HG03571 (cell line): ENCODE measurements around the gene ULBP1.
"Not testable (repeated sequence)": the region's sequence is repeated elsewhere in the genome, so short reads cannot be mapped to it uniquely, and the experiment has no call there.

Experiments
- ATAC-seq: cut with Tn5 transposase; IDR thresholded peaks from one replicate; pipeline ENCODE4 v1.9.1; 2021; ENCODE audit not compliant: unreplicated experiment

Gene ULBP1

GRCh38 chr6:149933036-149933435 is 30.7 kb upstream of the ULBP1 start:
- ATAC-seq, result no peak

GRCh38 chr6:149933461-149933860 is 30.3 kb upstream of the ULBP1 start:
- no peak for ATAC-seq

GRCh38 chr6:149934249-149935156 is 29.2 kb upstream of the ULBP1 start:
- ATAC-seq, result no peak

GRCh38 chr6:149935246-149935645 is 28.5 kb upstream of the ULBP1 start:
- ATAC-seq, result no peak

- no peak for ATAC-seq
Observed at GRCh38 chr6:149935668-149936067, 28.1 kb upstream of the ULBP1 start.

- no peak for ATAC-seq
Observed at GRCh38 chr6:149936743-149937142, 27.0 kb upstream of the ULBP1 start.

- ATAC-seq, result not testable (repeated sequence)
Observed at GRCh38 chr6:149938013-149938570, 25.7 kb upstream of the ULBP1 start.

GRCh38 chr6:149938571-149939355 is 25.0 kb upstream of the ULBP1 start:
- peak; percentile 75 for ATAC-seq

GRCh38 chr6:149939356-149939648 is 24.4 kb upstream of the ULBP1 start:
- no peak for ATAC-seq

GRCh38 chr6:149939909-149940671 is 23.7 kb upstream of the ULBP1 start:
- no peak for ATAC-seq

GRCh38 chr6:149940672-149940982 is 23.1 kb upstream of the ULBP1 start:
- no peak for ATAC-seq

- ATAC-seq, result no peak
Observed at GRCh38 chr6:149941583-149942460, 21.9 kb upstream of the ULBP1 start, which contains the start of gene ULBP2. Gene ULBP2 (plus strand): TSS chr6:149942014. CDS start chr6:149942073, 59 bp downstream.

- ATAC-seq, result no peak
Observed at GRCh38 chr6:149942461-149942829, 21.3 kb upstream of the ULBP1 start.

- not testable (repeated sequence) for ATAC-seq
Observed at GRCh38 chr6:149943321-149943720, 20.4 kb upstream of the ULBP1 start.

GRCh38 chr6:149945276-149945675 is 18.5 kb upstream of the ULBP1 start:
- ATAC-seq, result not testable (repeated sequence)

- not testable (repeated sequence) for ATAC-seq
Observed at GRCh38 chr6:149946631-149947030, 17.1 kb upstream of the ULBP1 start.

GRCh38 chr6:149947533-149947932 is 16.2 kb upstream of the ULBP1 start:
- ATAC-seq, result not testable (repeated sequence)

- ATAC-seq, result no peak
Observed at GRCh38 chr6:149948011-149948410, 15.7 kb upstream of the ULBP1 start.

GRCh38 chr6:149948616-149949015 is 15.1 kb upstream of the ULBP1 start:
- ATAC-seq, result no peak

- no peak for ATAC-seq
Observed at GRCh38 chr6:149950423-149950822, 13.3 kb upstream of the ULBP1 start.
